Stimulated activated CD4-positive, alpha-beta T cell treated with anti-CD3 and anti-CD28 coated beads, TNF-alpha, amount 100 ng/mL, for 48 hours (primary cell): ENCODE data around the gene CNGA3.
A peak's percentile ranks its signal among the peaks of the same experiment; 100 is the strongest.

ENCODE experiments used
- DNase-seq, 3 donors: peaks; one replicate each; pipeline ENCODE4 v3.0.0-alpha.2; 2020; ENCODE audit warnings: low read depth in 3 of 3

The CNGA3 gene

DNA sequence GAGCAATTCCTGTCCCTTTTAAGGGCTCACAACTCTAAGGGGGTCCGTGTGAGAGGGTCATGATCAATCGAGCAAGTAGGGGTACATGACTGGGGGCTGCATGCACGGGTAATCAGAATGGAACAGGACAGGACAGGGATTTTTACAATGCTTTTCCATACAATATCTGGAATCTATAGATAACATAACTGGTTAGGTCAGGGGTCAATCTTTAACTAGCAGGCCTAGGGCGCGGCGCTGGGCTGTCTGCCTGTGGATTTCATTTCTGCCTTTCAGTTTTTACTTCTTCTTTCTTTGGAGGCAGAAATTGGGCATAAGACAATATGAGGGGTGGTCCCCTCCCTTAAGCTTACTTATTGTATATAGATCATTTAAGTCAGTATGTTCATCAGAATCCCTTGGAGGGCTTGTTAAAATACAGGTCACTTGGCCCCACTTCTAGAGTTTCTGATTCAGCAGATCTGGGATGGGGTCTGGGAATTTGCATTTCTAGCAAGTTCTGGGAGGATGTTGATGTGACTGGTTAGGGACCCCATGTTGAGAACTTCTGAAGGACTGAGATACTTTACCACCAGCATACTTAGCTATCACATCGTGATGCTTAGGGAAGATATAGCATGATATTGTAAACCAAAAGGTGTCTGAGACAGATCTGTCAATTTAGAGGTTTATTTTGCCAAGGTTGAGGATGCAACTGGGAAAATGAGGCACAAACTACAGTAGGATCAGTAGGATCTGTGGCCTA, 95.6 kb downstream of the CNGA3 start:
- no peak for DNase-seq

DNA sequence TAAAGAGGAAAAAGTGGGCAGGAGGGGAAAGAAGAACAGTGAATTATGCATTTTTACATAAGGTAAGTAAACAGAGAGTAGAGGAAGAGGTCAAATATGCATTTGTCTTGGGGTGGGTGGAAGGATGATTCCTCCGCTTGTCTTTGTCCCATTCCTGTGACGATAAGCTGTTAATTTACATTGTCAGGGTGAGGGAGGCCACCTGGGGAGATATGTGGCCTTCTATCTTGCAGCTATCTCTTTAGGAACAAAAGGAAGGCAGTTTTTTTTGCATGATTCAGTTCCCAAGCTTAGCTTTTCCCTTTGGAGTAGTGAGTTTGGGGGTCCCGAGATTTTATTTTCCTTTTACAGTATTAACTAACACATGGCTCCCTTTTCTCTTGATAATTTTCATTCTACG, 96.2 kb downstream of the CNGA3 start:
- no peak for DNase-seq

DNA sequence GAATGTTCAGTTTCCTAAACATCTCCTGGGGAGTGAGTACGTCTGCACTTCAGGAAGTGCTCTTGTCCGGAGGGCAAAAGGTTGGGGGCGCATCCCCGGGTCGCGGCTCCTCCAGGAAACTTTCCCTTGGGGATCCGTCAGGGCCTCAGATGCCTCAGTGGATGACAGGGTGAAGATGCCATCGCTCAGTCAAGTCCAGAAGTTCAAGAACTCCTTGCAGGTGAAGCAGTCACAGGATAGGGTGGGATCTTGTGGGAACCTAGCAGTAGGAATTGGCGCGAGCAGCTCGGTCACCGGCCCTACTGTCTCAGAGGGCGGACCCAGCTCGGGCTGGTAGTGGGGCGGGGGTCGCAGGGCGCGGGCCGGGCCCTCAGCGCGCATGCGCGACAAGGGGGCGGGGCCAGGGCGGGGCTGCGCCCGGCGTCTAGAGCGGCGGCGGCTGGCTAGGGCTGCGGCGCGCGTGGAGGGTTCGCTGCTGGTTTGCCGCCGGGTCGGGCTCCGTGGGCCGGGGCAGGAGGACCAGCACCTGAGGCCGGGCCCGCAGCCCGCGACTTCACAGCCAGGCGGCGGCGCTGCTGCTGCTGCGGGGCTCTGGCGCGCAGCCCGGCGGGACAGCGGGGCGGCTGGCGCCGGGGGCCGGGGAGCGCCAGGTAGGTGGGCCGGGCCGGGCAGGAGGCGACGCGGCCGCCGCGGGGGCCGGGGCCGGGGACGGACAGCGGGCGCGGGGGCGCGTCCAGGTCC, 98.3 kb downstream of the CNGA3 start, which contains the start of gene INPP4A:
TSS of gene INPP4A (plus strand) at position 423 of the 741 bp plus-strand sequence. CDS start 75,191 bp downstream, outside the sequence.
- DNase-seq, result peak; percentile 53 to 77 (median 58)

DNA sequence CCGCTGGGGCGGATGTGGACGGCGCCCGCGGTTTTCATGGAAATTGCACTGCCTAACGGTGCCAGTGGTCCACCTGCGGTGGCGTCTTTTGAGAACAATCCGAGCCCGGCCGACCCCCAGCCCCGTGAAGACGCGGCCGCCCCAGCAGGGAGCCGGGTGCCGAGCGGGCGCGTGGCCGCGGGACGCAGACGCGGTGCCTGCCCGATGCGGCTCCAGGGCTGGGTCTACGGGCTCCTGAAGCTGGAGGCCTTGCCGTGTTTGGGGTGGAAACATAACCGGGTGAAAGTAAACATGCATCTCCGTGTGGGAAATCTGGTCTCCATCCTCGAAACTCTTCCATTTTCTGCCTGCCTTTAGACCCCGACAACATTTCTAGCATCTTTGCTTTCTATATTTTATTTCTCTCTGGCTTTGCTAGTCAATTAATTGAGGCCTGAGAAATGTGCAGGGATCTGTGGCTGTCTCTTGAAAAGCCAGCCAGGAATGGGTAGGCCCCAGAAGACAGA, 99.0 kb downstream of the CNGA3 start:
- DNase-seq, result no peak

DNA sequence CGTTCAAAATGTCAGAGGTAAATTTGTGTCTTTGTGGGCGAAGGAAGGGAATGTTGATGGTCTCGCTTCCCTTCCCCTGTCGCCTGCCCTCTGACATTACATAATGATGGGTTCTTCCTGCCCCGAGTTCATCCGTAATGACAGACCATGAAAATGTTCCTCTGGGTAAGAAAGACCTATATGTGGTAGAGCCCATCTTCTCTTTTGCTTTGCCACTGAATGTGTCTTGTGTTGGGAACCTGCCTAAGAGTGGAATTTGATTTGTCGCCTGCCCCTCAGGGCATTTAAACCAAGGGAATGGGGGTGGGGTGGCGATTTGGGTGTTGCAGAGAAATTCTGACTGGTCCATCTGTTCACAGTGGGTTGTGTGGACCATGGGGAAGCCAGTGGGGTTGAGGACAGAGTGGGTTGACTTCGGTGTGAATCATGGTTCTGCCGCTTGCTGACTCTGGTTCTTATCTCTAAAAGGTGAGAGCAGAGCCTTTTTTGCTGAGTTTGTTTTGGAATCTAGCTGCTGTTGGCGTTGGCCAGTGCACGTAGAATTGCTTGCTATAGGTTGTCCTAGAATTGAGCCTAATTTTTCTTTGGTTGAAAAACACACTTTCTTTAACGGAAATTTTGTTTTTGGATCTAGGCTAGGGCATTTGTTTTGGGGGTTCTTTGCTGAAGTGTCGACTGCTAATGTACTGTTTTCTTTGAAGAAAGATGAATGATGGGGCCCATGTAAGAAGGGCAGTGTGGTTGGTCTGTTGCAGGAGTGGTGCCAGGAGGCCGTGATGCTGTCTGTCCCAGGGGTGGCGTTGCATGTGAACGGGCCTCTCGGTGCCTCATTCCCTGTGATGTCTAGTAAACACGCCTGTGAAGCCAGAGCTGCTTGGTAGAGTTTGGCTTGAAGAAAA, 99.7 kb downstream of the CNGA3 start:
- DNase-seq, result no peak

DNA sequence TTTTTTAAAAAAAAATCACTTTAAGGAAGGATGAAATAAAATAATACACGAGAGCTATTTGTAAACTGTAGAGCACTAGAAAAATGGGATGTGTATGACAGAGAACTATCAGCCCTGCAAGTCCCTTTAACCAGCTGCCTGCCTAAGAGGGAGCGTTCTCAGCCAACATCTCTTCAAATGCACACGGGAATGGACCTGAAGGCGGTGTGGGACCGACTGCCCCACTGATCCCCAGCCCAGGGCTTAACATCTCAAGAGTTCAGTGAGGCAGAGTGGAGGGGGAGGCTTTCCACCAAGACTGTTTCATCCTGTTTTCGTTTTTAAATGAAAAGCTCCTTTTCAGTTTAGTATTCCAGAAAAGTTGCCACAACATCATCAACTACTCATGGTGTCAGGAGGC, 100.6 kb downstream of the CNGA3 start:
- no peak for DNase-seq
